CD4-positive, alpha-beta T cell treated with Interleukin-15 for 1 hour (primary cell): ENCODE results near the gene MTA1.

Source experiments
- DNase-seq: peaks from one replicate; pipeline ENCODE4 v3.0.0-alpha.2; 2020

Gene MTA1

DNA sequence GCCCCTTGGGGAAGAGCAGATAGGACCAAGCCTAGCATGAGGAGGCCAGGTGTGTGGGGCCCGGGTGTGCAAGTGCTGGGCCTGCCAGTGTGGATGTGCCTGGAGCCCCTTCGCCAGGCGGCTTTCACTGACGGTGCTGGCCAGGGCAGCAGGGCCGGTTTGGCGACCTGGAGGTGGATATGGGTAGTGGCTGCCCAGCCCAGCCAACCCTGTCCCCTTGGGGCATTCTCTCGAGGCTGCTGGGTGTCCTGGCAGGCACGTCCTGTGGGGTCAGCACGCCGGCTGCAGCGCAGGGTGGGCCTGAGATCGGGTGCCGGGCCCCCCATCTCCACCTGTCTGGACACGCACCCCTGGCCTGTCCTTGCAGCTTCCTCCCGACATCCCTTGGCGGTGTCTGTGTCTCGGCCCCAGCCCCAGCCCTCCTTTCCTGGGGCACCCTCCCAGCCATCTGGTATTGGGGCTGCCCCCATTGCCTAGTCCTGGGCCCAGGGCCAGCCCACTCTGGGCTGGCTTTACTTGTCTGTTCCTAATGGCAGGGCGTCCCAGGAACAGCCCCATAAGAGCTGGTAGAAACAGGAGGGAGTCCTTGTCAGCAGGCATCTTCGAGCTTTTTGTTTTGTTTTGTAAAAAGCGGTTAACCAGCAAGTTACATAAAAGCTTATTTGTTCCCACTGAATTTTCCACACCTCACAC lies 47.8 kb downstream of the MTA1 start:
- DNase-seq, result no peak

DNA sequence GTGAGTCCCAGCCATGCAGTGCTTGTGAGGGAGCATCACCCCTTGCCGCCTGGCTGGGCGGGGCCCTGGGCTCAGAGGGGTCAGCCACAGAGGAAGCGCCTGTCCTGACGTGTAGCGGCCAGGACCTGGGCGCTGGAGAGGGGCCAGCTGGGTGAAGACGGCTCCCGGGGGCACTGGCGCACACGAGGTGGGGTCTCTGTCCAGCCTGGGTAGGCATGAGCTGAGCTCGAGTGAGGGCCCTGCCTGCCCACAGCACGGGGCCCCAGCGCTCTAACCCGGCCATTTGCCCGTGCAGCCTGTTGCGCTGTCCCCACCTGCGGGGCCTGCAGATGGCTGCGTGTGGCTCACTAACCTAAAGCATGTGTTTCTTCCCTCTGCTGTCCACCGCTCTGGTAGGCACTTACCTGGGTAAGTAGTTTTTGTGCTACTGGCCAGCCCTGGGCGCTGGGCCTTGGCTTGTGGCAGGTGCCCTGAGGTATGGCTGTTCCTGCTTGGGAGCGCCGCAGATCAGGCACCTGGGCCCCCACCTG lies 48.4 kb downstream of the MTA1 start:
- no peak for DNase-seq

DNA sequence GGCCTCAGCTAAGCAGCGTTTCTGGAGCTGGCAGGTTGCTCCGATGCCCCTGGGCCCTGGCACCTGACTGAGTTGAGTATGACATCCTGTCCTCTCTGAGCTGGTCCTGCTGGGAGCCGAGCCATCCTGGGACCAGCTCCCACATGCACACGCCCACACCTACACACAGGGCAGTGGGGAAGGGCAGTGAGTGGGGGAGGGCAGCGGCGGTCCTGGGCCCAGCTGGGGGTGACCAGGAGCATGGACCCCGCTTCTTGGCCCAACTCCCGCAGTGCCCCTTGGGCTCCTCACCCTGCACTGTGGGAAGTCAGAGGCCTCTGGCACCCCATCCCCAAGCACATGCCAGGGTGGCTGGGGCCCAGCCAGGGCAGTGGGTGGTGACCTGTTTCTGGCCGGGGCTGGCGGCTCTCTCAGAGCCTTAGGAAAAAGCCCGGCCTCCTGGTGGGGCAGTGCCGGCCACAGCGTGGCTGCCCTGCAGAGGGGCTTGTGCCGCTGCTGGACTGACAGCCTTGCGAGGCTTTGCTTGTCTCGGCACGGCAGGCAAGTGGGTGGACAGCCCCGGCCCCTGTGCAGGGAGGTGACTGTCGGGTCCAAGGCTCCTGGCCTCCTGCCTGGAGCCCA lies 49.1 kb downstream of the MTA1 start:
- DNase-seq, result no peak

DNA sequence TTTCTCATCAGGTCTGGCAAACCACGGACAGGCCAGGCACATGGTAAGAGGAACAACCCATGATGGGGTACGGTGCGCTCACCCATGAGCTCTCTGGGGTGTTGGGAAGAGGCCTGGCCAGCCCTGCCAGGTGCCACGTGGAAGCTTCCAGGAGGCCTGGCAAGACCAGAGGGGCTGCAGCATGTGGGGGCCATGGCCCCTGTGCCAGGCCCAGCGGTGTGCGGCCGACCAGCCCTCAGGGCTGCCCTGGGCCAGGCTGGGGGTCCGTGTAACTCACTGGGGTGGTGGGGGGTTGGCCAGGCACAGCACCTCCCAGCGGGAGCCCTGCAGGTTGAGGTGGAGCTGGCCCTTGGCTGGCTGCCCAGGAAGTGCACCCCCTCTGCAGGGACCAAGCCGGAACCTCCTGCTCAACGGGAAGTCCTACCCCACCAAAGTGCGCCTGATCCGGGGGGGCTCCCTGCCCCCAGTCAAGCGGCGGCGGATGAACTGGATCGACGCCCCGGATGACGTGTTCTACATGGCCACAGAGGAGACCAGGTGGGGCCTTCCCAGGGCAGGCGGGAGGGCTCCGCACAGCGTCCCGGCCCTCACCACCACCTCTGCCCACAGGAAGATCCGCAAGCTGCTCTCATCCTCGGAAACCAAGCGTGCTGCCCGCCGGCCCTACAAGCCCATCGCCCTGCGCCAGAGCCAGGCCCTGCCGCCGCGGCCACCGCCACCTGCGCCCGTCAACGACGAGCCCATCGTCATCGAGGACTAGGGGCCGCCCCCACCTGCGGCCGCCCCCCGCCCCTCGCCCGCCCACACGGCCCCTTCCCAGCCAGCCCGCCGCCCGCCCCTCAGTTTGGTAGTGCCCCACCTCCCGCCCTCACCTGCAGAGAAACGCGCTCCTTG lies 50.1 kb downstream of the MTA1 start:
- no peak for DNase-seq

DNA sequence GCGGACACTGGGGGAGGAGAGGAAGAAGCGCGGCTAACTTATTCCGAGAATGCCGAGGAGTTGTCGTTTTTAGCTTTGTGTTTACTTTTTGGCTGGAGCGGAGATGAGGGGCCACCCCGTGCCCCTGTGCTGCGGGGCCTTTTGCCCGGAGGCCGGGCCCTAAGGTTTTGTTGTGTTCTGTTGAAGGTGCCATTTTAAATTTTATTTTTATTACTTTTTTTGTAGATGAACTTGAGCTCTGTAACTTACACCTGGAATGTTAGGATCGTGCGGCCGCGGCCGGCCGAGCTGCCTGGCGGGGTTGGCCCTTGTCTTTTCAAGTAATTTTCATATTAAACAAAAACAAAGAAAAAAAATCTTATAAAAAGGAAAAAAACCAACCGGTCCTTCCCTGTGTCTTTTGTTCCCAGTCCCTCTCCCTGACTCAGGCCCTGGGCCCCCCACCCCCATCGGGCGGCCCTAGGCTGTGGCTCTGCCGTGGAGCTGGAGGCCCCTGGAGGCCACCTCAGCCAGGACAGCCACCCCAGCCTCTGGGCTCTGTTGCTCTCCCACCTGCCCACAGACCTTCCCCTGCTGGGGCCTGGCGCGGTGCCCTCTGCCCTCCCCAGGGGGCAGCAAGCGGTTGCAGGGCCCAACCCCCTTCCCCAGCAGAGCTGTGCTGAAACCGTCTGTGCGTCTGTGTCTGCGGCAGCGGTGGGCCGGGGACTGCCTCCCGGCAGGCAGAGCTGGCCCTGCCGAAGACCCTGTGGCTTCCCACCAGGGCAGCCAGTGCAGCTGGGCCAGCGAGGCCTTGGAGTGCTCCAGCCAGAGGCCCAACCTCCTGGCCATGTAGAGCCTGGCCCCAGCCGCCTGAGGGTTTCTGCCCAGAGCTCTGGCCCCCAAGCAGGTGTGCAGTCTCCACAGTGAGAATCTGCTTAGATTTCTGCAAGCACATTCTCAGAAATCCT lies 51.0 kb downstream of the MTA1 start:
- DNase-seq, result no peak

DNA sequence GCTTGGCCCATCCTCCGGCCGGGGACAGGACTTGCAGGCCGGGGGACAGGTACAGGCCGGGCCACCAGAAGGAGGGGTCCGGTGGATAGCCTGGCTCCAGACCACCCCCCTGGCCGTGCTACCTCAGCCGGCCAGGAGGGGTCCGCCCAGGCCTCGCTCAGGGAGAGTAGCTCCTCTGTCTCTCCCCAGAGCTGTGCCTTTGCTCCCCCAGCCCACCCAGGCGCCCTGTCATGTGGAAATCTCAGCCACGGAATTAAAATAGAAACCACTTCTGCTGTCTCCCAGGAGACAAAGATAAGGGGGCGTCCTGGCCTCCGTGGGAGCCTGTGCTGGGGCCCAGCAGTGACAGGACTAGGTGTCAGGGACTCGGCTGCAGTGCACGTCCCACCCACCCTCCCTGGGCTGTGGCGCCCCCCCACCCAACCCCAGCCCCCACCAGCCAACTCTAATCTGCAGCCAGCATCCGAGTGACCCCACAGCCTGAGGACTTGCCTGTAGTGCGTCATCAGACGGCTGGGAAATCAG lies 51.7 kb downstream of the MTA1 start:
- no peak for DNase-seq

DNA sequence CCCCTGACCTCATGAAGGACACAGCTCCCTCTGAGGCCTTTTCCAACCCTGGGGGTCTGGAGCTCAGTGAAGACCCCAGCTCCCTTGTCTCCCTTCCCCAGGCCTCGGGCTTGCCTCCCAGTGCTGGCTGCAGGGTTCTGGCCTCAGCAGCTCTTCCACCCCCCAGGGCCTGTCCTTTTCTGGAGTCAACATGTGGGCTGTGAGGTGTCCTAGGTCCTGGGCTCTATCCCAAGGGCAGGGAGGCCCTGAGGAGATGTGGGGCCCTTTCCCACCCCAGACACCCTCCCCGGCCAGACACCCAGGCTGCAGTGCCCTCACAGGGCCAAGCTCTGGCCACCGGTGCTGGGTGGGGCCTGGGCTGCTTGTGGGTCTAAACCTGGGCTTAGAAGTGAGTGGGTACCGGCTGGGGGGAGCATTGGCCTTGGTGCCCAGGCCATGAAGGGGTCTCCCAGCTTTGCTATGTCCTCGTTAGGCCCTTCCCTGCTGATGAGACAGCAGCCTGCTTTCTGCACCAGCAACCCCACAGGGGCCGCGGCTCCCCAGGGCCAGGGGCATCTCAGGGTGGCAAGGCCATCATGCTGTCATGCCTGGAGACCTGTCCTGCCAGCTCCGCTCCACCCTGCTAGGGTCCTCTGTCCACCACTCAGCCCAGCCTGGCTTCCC lies 52.3 kb downstream of the MTA1 start:
- no peak for DNase-seq

DNA sequence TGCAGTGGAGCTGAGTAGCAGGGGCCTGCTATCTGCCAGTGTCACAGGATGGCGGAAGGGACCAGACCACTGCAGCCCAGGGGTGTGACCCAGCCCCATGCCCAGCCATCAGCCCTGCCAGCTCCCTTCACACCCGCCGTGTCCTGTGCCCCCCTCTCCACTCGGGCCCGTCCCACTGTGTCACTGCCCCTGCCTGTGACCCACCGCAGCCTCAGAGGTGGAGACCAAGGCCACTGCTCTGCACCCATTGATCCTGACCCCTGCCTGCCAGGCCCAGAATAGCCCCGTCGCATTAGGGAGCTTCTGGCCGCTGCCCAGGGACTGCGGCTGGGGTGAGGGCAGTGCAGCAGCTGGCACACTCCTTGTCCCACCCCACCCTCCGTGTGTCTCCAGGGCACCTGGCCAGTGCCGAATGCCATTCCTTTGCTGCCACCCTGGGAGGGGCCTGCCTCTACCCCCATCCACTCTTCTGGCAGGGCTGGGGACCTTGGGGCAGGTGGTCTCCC lies 52.9 kb downstream of the MTA1 start:
- DNase-seq, result no peak

DNA sequence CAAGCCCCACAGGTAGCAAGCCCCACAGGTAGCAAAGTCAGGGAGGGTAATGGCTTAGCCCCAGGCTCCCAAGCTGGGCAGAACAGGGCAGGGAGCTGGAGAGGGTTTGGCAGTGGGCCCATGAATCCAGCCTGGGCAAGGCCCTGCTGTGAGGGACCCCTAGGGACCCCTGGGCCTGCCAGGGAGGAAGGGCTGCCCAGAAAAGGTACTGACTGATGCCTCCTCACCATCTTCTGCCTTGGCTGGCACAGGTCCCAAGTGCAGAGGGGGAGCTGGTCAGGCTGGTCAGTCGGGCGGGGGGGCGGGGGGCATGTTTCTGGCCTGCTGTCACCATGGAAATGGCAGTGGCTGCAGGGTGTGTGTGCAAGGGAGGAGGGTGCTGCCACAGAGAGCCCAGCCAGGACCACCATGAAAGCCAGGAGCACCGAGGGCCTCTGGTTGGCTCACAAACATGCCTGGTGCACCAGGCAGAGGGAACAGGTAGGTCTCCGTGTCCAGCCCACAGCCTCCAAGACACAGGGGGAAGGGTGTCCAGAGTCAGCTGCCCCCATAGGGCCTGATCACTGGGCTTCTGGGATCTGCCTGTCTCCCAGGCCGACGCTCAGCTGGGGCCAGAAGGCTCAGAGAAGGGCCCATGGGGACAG lies 53.5 kb downstream of the MTA1 start:
- DNase-seq, result no peak

DNA sequence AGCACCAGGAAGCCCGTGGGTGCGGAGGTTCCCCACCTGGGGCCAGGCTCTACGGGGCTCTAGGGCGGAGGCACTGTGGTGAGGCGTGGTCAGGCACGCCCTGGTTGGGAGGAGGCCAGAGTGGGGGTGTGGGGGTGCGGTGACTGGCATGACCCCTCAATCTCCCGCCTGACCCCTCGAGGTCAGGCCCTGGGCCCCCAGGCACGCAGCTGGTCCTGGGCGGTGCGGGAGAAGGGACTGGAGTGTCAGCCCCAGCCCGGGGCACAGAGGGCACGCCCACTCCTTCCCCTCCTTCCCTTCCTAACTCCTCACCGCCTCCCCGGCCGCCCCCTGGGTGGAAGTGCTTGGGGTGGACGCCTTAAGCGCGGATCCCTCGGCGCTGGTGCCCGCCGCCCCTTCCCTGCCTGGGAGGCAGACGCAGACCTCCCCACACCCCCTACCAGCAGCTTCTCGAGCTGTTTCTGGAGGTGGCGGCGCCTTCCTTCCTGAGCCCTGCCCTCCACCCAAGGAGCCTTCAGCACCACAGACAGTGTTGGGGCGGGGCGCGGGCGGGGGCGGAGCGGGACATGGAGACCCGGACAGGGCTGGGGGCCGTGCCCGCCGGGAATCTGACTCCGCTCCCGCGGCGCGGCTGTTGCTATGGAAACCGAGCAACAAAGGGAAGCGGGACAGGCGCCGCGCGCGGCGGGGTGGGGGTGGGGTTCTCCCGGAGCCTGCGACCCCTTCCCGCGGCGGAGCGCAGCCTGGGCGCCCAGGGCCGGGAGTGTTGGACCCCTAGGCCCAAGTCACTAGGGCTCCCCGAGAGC lies 54.3 kb downstream of the MTA1 start:
- DNase-seq, result peak; percentile 78

DNA sequence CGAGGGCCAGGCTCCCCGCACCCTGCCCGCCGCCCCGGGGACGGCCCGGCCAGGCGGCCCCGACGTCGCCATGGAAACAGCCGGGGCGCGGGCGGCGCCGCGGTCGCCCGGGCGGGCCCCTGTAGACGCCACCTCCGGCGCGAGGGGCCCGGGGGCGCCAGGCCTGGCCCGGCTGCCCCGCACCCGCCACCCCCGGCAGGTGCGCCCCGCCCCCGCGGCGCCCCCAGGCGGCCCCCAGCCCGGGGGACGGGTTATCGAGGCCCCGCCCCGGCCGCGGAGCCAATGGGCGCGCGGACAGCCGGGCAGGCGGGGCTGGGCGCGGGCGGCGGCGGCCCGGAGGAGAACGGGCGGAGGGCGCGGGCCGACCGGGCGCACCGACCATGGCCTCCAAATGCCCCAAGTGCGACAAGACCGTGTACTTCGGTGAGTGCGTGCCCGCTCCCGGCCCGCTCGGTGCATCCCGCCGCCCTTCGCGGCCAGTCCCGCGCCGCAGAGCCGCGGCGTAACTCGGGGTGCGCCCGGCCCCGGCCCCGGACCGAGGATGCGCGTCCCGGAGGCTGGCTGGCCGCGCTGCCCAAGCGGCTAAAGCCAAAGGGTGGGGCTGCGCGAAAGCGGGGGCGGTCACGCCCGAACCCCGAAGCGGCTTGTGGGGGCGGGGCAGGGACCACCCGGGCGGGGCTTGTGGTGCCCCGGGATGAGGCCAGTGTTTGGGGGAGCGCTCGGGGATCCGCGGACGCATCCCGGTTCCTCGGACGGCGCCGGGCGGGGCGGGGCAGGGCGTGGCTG lies 55.0 kb downstream of the MTA1 start, which contains the start of gene CRIP2:
Gene CRIP2, plus strand, starts transcription at position 339 of the 786 bp plus-strand sequence. Its CDS starts 42 bp downstream, at position 381.
- peak; percentile 51 for DNase-seq

DNA sequence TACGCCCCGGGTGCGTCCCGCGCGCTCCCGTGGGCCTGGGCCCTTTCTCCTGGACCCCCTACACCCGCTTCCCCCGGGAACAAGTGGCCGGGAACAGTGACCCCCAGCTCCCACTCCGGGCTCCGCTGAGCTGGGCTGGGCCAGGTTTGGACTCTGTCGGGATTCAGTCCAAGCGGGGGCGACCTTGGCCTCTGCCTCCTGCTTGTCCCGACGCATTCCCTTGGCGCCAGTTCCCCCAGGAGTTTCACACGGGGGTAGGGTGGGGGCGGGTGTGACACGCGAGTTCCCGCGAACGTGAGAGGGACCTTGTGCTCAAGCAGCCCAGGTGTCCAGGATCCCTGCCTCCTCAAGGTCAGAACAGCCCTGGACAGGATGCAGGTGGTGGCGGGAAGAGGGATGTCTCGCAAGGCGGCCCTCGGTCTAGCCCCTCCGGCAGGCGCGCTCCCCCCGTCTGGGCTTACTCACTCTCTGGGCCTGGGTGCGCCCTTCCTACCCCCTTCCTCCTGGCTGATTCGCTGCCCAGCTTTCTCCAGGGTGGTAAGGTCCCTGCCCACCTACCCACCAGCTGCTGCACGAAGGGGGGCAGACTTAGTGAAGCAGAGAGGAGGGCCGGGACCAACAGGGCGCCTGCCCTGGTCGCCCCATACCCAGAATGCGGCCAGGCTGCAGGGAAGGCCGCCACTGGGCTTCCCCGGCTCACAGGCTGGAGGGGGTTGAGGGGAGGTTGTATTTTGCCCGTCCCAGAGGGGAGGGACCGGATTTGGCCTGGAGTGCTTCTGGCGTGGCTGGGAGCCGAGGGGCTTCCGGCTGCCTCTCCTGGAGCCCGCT lies 55.9 kb downstream of the MTA1 start:
- DNase-seq, result no peak

DNA sequence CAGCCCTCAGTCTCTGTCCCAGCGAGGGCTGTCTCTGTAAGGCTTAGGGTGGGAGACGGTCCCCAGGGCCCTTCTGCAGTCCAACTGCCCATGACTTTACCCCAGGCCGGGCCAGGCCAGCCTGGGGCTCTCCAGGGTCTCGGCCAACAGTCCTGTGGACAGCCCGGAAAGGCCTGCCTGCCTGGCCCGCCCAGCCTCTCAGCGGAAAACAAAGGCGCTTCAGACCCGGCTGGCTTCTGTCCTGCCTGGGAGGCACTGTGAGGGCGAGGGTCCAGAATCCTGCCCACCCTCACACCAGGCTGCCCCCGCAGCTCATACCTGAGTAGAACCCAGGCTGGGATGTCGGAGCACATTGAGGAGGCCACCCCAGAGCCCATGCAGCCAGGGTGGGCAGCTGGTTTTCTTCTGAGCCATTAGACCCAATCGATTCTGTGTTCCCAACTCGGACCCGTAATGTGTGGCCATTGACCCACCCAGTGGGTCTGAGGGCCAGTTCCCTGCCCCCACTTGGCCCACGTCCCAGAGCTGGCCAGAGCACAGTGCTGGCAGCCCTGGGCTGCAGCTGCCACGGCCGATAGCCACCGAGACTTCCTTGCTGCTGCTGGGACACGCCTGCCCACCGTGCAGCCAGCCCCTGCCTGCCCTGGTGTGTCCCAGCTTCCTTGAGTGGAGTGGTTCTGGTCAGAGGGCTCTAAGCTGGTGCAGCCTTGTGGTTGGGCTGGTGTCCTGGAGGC lies 56.6 kb downstream of the MTA1 start:
- no peak for DNase-seq

DNA sequence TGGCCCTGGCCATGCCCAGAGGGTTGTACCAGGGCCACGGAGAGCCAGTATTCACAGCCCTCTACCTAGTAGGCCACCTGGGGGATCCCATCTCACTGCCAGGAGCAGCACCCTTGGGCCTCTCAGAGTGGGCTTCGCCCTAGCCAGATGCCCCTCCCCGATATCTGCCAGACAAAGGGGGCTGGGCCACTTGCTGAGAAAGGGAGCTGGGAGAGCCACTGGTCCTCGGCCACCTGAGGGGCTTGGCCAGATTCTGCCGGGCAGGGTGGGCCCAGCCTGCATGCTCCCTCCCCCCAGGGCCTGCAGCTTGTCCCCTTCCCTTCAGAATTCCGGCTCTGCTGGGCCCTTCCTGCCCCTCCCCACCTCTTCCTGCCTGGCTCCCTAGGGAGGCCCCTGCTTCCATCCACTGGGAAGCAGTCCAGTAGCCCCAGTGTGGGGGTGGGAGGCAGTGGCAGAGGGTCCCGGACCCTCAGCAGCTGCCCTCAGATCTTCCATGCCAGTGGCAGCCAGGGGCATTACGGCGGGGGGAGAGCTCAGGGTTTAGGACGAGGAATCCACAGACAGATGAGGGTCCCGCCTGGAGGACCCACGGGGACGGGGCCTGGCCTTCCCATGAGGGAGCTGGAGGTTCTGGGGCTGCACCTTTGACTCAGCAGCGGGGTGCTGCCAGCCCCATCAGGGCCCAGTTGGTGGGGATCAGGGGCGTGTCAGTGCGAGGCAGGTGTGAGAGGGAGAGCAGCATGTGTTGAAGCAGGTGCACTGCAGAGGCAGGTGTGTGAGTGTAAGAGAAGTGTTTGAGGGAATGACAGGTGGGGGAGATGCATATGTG lies 57.4 kb downstream of the MTA1 start:
- no peak for DNase-seq

DNA sequence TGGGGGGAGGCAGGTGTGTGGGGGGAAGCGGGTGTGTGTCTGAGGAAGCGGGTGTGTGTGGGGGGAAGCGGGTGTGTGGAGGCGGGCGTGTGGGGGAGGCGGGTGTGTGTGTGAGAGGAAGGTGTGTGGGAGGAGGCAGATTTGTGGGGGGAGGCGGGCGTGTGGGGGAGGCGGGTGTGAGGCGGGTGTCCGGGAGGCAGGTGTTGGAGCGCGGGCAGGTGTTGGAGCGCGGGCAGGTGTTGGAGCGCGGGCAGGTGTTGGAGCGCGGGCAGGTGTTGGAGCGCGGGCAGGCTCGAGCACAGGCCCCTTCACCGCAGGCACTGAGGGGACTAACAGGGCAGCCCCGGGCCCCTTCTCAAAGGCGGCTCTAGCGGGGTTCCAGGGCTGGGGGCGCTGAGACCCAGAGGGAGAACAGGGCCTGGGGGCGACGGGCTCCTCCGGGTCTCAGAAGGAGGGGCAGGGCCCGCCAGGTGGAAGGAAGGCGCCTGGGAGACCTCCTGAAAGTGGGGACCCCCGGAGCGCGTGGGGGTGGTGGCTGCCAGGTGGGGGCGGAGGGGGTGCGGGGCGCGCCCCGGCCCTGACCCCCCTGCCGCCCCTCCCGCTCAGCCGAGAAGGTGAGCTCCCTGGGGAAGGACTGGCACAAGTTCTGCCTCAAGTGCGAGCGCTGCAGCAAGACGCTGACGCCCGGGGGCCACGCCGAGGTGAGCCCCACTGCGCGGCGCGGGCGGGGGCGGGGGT lies 58.2 kb downstream of the MTA1 start:
- peak; percentile 90 for DNase-seq
